Colonic mucosa (tissue), 4 donors: ENCODE measurements around the gene DAB1. TPM values are rescaled to one million over a fixed set of nuclear protein-coding genes. Genes with fewer than 3 reads are reported as not detected.

Experiments
- DNase-seq: peaks from one replicate; pipeline ENCODE4 v3.0.0-alpha.2; 2020
- H3K27ac ChIP-seq: fragments of 200-600 bp; one replicate; pipeline ENCODE4 v1.8.0; 2021
- H3K27me3 ChIP-seq: fragments of 200-600 bp; one replicate; pipeline ENCODE4 v1.8.0; 2021
- H3K36me3 ChIP-seq: fragments of 200-600 bp; one replicate; pipeline ENCODE4 v1.8.0; 2021
- H3K4me1 ChIP-seq: fragments of 200-600 bp; one replicate; pipeline ENCODE4 v1.8.0; 2021; ENCODE audit warnings: mild to moderate bottlenecking
- H3K4me3 ChIP-seq: fragments of 200-600 bp; one replicate; pipeline ENCODE4 v1.8.0; 2021
- H3K9ac ChIP-seq, 2 donors: one replicate each; pipeline ENCODE4 v1.7.0; 2013; ENCODE audit warnings: control low read depth in 2 of 2, low read depth in 2 of 2, low read length in 2 of 2
- H3K9me3 ChIP-seq: fragments of 200-600 bp; one replicate; pipeline ENCODE4 v1.8.0; 2021
- CTCF ChIP-seq: fragments of 200-600 bp; IDR thresholded peaks from one replicate; pipeline ENCODE4 v1.8.0; 2022; ENCODE audit warnings: antibody characterized with exemption, mild to moderate bottlenecking
- intact Hi-C: fragments of 100-400 bp; cut with DNase I; formaldehyde crosslinking; loops from one replicate; pipeline ENCODE4 v1.14.1; 2022
- total RNA-seq, 2 donors: library from RNA; stranded (reverse); fragmentation: NEBNext Ultra II Directional in 1 of 2; extraction: Animal tissue kit (Norgen Biotek cat#: 25700) in 1 of 2; gene quantifications; one replicate each; pipeline ENCODE4 v1.2.1, GENCODE V29; 2021
- donor health status: healthy.
- donor health status: DM: no; HTN: no; CAD: no.
- donor health status: DM: no; HTN: no; CAD: no.

DAB1 gene
- total RNA-seq, 2 donors from 2014 or later: 0.42 TPM; not detected in 1

GRCh38 chr1:57325117-57325516, 98.7 kb downstream of the DAB1 start:
- no peak overlapping the region for H3K27ac ChIP-seq

GRCh38 chr1:57324388-57324787, 99.5 kb downstream of the DAB1 start:
- DNase-seq: no peak
- no peak overlapping the region for H3K27ac ChIP-seq
- H3K9me3 ChIP-seq: no peaks in the 10 kb centered on the region
- no peaks in the 10 kb centered on the region for H3K4me1 ChIP-seq
- H3K4me3 ChIP-seq: no peak overlapping the region
- H3K36me3 ChIP-seq: no peaks in the 10 kb centered on the region
- no peak overlapping the region for H3K9ac ChIP-seq
- TF ChIP-seq CTCF: no peak
- intact Hi-C loops: no loop called here
- no peaks in the 10 kb centered on the region for H3K27me3 ChIP-seq

More at GRCh38 chr1:57325117-57325516, 98.7 kb downstream of the DAB1 start:
- intact Hi-C loops: no loop called here
- Histone ChIP-seq H3K4me3 (no peak overlapping the region), H3K4me1 (no peaks in the 10 kb centered on the region), H3K36me3 (no peaks in the 10 kb centered on the region), H3K9ac (no peak overlapping the region), H3K9me3 (no peaks in the 10 kb centered on the region), H3K27me3 (no peaks in the 10 kb centered on the region)
- no peak for TF ChIP-seq CTCF
- DNase-seq: no peak

- TF ChIP-seq CTCF: no peak
- Histone ChIP-seq H3K36me3 (no peaks in the 10 kb centered on the region), H3K27ac (no peak overlapping the region), H3K4me1 (no peaks in the 10 kb centered on the region), H3K9me3 (no peaks in the 10 kb centered on the region), H3K9ac (no peak overlapping the region), H3K4me3 (no peak overlapping the region), H3K27me3 (no peaks in the 10 kb centered on the region)
- no peak for DNase-seq
- intact Hi-C loops: no loop called here
Observed at GRCh38 chr1:57321776-57322175, 102.1 kb downstream of the DAB1 start.

- no peak for DNase-seq
- intact Hi-C loops: no loop called here
- Histone ChIP-seq H3K27ac (no peak overlapping the region), H3K36me3 (no peaks in the 10 kb centered on the region), H3K9me3 (no peaks in the 10 kb centered on the region), H3K9ac (no peak overlapping the region), H3K4me3 (no peak overlapping the region), H3K4me1 (no peaks in the 10 kb centered on the region), H3K27me3 (no peaks in the 10 kb centered on the region)
- no peak for TF ChIP-seq CTCF
Observed at GRCh38 chr1:57319791-57320190, 104.1 kb downstream of the DAB1 start.

GRCh38 chr1:57319165-57319564, 104.7 kb downstream of the DAB1 start:
- H3K9ac ChIP-seq: no peak overlapping the region
- no peaks in the 10 kb centered on the region for H3K4me1 ChIP-seq
- intact Hi-C loops: no loop called here
- H3K36me3 ChIP-seq: no peaks in the 10 kb centered on the region
- DNase-seq: no peak
- no peaks in the 10 kb centered on the region for H3K9me3 ChIP-seq
- no peaks in the 10 kb centered on the region for H3K27me3 ChIP-seq
- H3K27ac ChIP-seq: no peak overlapping the region
- TF ChIP-seq CTCF: no peak
- H3K4me3 ChIP-seq: no peak overlapping the region

- Histone ChIP-seq H3K9ac (no peak overlapping the region), H3K27me3 (no peaks in the 10 kb centered on the region), H3K4me3 (no peak overlapping the region), H3K9me3 (no peaks in the 10 kb centered on the region), H3K36me3 (no peaks in the 10 kb centered on the region), H3K4me1 (no peaks in the 10 kb centered on the region), H3K27ac (no peak overlapping the region)
- TF ChIP-seq CTCF: no peak
- DNase-seq: no peak
- intact Hi-C loops: no loop called here
Observed at GRCh38 chr1:57316861-57317260, 107.0 kb downstream of the DAB1 start.
